GM19239 (cell line): ENCODE measurements around the gene JAGN1.

Source experiments
- DNase-seq: peaks from one replicate; pipeline ENCODE4 v3.0.0; 2011; ENCODE audit warnings: low spot score; ENCODE audit not compliant: insufficient read length
- FAIRE-seq: peaks from 2 replicates; lab custom pipeline; 2011; peaks lifted over from hg19 to GRCh38; lab: Jason Lieb, UNC

The JAGN1 gene

GRCh38 chr3:9940746-9941145, 50.3 kb downstream of the JAGN1 start:
- DNase-seq (no peak), FAIRE-seq (no peak)

GRCh38 chr3:9942164-9942563, 51.8 kb downstream of the JAGN1 start:
- no peak for FAIRE-seq
- no peak for DNase-seq

- FAIRE-seq = no peak
- no peak for DNase-seq
Measured at GRCh38 chr3:9942934-9943690, 52.7 kb downstream of the JAGN1 start.
